Forelimb muscle (tissue), 1 donor: ENCODE data around the gene ACTRT3. TPM values are rescaled to one million over a fixed set of nuclear protein-coding genes. Genes with fewer than 3 reads are reported as not detected.

Experiments
- DNase-seq: peaks from one replicate; pipeline ENCODE4 v3.0.0-alpha.2; 2013; ENCODE audit warnings: low read depth
- polyA plus RNA-seq: library from polyadenylated mRNA; unstranded; fragments of 120-200 nt; gene quantifications from one replicate; pipeline ENCODE4 v1.2.1, GENCODE V29; 2013; ENCODE audit not compliant: insufficient read length

ACTRT3 gene
- 2.6 TPM for polyA plus RNA-seq

DNA sequence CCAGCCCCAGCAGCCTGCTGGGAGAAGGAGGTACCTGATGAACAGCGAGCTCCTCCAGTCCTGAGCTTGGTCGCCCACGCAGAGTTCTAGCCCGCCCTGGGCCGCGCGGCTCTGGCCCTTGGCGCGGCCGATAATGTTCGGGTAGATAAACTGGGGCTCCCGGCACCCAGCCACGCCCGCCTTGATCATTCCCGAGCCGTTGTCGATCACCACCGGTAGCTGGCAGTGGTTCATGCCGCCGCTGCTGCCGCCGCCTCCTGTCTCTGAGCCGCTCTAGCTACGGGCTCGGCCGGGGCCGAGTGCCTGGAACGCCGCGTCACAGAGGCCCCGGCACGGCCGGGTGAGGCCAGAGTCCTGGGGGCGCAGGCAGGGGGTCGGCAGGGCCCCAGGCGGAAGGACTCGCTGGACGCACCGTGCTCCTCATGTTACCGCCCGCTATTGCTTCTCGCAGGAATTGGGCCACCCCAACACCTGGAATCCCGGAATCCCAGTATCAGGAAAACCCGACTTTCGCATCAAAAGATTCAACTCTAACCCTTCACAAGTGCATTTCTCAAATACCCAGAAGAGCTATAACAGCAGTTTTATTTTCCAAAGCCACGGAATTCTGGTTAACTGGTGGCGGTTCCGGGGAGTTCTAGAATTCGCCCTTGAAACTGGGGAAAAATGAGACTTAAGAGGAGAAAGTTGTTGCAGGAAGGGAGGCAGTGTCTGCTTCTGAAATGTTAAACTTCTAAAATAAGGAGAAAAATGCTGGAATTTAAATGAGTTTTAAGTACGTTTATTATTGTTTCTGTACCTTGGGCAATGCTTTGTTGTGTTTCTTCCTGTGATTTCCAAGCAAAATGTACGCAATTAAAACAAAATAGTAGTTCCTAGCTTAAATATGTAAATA is at the start of gene ACTRT3:
Gene ACTRT3, minus strand, starts transcription at position 275 of the 895 bp plus-strand sequence. Its CDS starts 41 bp downstream, at position 234.
- DNase-seq: no peak

DNA sequence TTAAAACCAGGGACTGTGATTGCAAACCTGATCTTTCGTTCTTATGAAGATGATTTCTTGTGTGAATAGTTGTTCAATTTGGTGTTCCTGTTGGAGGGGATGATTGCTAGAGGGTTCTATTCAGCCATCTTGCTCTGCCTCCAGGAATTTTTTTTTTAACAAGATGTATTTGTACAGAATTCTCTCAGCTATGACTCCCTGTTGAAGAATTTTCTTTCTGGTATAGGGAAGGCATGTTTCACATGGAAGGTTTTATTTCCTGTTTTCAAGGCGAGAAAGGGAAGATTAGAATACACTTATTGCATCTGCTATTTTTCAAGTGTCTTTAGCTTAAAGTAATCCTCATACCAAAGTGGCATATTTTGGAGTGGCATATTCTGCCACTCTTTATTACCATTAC is 49.0 kb upstream of the ACTRT3 start:
- no peak for DNase-seq

GRCh38 chr3:169815590-169816150 is 46.3 kb upstream of the ACTRT3 start:
- DNase-seq: no peak

GRCh38 chr3:169813757-169814517 is 44.6 kb upstream of the ACTRT3 start:
- no peak for DNase-seq

- DNase-seq: no peak
Observed at GRCh38 chr3:169813278-169813677, 43.9 kb upstream of the ACTRT3 start.

DNA sequence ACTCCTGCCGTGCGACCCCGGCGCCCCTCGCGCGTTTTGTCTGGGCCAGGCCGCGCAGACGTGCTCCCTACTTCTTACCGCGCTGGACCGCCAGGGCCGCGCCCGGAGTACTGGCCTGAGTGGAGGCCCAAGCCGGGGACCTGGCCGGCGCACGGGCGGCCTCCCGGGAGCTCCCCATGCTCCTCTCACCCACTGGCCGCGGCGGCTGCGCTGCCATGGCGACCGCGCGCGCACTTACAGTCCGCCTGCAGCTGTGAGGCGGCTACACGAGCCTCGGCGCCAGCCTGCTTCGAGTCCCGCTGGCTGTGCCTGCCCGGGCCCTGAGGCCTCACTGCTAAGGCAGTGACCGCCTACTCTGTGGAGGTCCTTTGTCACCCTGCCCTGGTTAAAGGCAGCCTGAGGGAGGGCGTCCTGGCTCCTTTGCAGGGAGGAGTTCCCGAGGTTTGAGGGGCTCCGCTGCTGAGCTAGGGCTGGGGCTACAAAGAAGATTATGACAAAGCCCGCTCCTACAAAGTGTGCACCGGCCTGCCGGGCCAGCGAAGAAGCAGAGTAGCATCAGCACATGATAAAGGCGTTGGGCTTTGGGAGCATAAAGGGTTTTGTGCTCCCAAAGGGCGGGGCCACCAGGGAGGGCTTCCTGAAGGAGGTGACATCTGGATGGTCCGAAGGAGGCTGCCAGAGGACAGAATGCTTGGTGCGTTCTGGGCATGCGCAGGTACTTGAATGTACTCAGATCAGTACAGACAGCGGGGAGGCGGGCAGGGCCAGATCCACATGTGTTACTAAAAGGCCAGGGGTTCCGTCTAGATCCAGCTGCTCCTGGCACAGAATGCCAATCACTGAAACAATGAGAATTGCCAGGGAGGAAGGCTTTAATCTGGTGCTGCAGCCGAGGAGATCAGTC is 43.2 kb upstream of the ACTRT3 start, which contains the start of the genes LRRC34 and LRRIQ4:
Gene LRRC34, minus strand, starts transcription at position 573 of the 904 bp plus-strand sequence. Its CDS starts 356 bp downstream, at position 217.
Gene LRRIQ4, plus strand, starts transcription at position 539 of the 904 bp plus-strand sequence. CDS start 9,052 bp downstream, outside the sequence.
- DNase-seq: peak; percentile 25

GRCh38 chr3:169811631-169812331 is 42.4 kb upstream of the ACTRT3 start:
- DNase-seq: peak; percentile 11

DNA sequence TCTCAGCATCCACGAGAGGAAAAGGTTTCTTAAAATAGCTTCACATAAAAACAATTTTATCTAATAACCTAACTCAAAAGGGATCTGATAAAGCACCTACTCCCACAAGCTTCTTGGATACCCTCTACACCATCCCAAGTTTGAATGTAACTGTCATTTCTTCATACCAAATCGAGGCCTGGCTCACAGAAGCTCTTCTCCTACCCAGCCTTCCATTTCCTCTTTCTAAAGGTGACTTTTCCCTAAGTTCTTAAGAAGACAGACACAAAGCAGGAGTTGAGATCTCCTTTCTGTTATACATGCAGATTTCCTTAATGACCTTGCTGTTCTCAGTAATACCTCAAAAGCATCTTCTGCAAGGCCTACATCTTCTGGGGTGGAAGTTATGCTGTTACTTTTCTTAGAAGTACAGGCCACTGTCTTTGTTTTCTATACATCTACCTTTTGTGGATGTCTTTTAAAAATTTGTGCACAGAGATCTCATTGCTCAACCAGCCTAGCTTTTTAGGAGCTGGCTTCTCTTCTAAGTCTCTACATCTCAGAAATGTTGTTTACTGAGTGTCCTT is 40.0 kb upstream of the ACTRT3 start:
- no peak for DNase-seq

GRCh38 chr3:169804681-169805080 is 35.3 kb upstream of the ACTRT3 start:
- DNase-seq: no peak

- no peak for DNase-seq
Observed at GRCh38 chr3:169792359-169792758, 23.0 kb upstream of the ACTRT3 start.

DNA sequence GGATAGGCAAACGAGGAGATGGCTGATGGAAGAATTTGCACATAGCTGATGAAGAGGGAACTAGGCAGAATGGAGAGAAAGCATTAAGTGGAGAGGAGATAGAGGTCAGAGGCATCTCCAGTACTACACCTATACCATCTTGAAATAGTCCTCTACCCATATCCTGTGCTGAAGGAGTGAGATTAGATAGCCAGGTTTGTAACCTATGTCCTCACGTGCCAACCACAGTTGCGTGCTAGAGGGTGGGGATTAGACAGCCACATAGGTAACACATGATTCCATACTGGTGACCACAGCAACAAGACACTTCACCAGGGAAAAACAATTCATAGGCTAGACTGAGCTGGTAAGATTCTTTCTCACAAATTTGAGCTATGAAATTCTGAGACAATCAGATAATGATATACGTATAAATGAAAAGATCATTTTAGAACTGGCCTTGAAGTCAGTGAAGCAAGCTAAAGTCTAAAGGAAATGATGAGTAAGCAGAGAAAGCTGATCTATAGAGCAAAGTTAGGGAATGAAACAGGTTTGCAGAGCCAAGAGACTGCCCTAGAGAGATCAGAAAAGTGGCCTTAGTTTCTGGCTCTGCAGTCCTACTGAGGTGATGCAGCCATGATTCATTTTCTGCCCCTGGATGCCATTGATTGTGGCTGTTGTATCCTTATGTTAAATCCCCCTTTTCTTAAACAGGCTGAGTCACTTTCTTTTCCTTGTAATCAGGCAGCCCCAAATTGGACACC is 21.5 kb upstream of the ACTRT3 start:
- DNase-seq: no peak

GRCh38 chr3:169790219-169790618 is 20.9 kb upstream of the ACTRT3 start:
- no peak for DNase-seq

GRCh38 chr3:169787791-169788190 is 18.4 kb upstream of the ACTRT3 start:
- no peak for DNase-seq

DNA sequence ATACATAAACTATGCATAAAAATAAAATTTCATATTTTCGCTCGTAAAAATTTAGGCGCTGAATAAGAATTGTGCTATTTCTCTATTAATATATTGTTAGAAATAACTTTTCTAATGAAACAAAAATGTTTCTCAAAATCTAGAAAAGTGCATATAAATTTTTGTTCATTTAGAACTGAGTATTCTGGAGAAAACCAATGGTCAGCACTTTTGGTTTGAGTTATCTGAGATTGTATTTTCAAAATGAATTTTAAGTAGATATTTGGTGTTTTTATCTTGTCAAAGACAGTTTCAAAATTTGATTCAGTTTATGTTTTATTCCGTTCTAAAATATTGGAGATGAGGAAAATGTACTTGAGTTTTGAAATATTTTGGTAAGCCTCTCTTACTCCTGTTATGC is 17.8 kb upstream of the ACTRT3 start:
- no peak for DNase-seq

DNA sequence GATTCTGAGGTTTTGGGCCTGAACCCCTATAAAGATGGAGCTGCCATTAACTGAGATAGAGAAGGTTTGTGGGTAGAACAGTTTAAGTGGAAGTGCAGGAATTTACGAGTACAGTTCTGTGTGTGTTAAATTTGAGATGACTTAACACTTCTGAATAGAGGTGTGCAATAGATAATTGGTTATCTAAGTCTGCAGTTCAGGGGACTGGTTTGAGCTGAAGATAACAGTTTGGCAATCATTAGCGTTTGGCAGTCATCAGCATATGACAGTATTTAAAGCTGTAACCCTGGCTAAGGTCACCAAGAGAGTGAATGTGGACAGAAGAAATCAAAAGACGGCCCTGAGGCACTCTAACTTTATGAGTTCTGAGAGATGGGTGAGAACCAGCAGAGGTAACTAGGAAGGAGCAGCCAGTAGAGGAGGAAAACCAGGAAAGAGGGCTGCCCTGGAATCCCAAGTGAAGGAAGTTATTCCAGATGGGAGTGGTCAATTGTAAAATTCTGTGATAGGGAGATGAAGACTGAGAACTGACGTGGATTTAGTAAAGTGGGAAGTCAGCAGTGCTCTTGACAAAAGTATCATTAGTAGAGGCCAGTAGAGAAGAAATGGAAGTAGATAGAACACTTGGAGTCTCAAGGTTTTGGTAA is 12.0 kb upstream of the ACTRT3 start:
- no peak for DNase-seq

DNA sequence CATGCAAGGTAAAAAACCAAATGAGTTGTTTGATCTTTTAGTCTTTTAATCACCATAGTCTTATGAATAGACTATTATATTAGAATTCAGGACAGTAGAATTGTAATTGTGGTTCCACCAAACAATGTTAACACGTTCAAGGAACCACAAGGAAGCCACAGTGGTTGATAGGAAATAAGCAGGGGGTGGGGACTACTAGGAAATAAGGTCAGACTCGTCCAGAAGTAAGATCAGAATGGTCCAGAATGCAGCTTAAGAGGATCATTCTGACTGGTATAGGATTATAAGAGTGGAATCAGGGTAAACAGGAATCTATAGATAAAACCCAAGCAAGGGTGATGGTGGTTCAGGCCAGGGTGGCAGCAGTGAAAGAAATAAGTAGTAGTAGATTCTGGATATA is 11.4 kb upstream of the ACTRT3 start:
- DNase-seq: no peak

DNA sequence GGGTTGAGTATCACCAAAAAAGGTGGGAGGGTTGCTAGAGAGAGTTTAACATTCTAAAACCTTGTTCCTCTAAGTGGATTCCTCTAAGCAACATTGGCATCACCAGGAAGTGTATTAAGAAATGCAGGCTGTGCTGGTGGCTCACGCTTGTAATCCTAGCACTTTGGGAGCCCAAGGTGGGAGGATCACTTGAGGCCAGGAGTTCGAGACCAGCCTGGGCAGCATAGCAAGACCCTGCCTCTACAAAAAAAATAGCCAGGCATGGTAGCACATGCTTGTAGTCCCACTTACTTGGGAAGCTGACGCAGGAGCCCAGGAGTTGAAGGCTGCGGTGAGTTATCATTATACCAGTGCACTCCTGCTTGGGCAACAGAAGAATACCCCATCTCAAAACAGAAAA is 8.5 kb upstream of the ACTRT3 start:
- no peak for DNase-seq

GRCh38 chr3:169774186-169774585 is 4.8 kb upstream of the ACTRT3 start:
- no peak for DNase-seq
